DND-41 (cell line): ENCODE measurements around the gene RUNX1.
A peak's percentile ranks its signal among the peaks of the same experiment; 100 is the strongest.

Source experiments
- ATAC-seq: fragments of 200-7000 bp; cut with Tn5 transposase; 3 replicates; pipeline ENCODE4 v1.9.1; 2021; ENCODE audit warnings: low read depth; ENCODE audit not compliant: insufficient read depth
- DNase-seq: peaks from one replicate; pipeline ENCODE4 v3.0.0-alpha.2; 2020
- H2AFZ ChIP-seq: 2 replicates; pipeline ENCODE4 v1.6.0; 2012; ENCODE audit warnings: low read depth, low read length
- H3K27ac ChIP-seq: 2 replicates; pipeline ENCODE4 v1.5.1; 2012; ENCODE audit warnings: low read length, inconsistent platforms
- H3K27me3 ChIP-seq: fragments of 200-600 bp; sonication (generic); 2 replicates; pipeline ENCODE4 v1.6.0; 2012; ENCODE audit warnings: low read length, mild to moderate bottlenecking, inconsistent platforms; ENCODE audit not compliant: insufficient read depth, poor library complexity
- H3K36me3 ChIP-seq: 2 replicates; pipeline ENCODE4 v1.5.1; 2012; ENCODE audit warnings: low read length, inconsistent platforms; ENCODE audit not compliant: insufficient read depth
- H3K4me1 ChIP-seq: 2 replicates; pipeline ENCODE4 v1.5.1; 2012; ENCODE audit warnings: mild to moderate bottlenecking, low read length; ENCODE audit not compliant: insufficient read depth
- H3K4me2 ChIP-seq: 2 replicates; pipeline ENCODE4 v1.6.0; 2012; ENCODE audit warnings: mild to moderate bottlenecking, moderate library complexity, low read length, inconsistent platforms; ENCODE audit not compliant: insufficient read depth
- H3K4me3 ChIP-seq, 2 experiments: fragments of 200-600 bp in 1 of 2; shearing (Covaris generic) in 1 of 2; 2 replicates each; pipeline ENCODE4 v1.5.1; 2012 to 2016; ENCODE audit warnings: inconsistent platforms in 2 of 2, low read length in 2 of 2, mild to moderate bottlenecking in 2 of 2, low read depth in 1 of 2, moderate library complexity in 1 of 2
- H3K79me2 ChIP-seq: 2 replicates; pipeline ENCODE4 v1.6.0; 2012; ENCODE audit warnings: low read length, inconsistent platforms; ENCODE audit not compliant: insufficient read depth
- H3K9ac ChIP-seq: 2 replicates; pipeline ENCODE4 v1.6.0; 2012; ENCODE audit warnings: low read depth, mild to moderate bottlenecking, inconsistent platforms, low read length, moderate library complexity
- H3K9me3 ChIP-seq: 2 replicates; pipeline ENCODE4 v1.5.1; 2012; ENCODE audit warnings: low read length, moderate library complexity, mild to moderate bottlenecking, inconsistent platforms; ENCODE audit not compliant: insufficient read depth, severe bottlenecking
- H4K20me1 ChIP-seq: 2 replicates; pipeline ENCODE4 v1.6.0; 2012; ENCODE audit warnings: low read length; ENCODE audit not compliant: insufficient read depth
- CTCF ChIP-seq: IDR thresholded peaks from 2 replicates; pipeline ENCODE4 v1.5.1; 2012; ENCODE audit warnings: borderline replicate concordance, low read length, moderate library complexity, mild to moderate bottlenecking; ENCODE audit not compliant: poor library complexity, severe bottlenecking; ENCODE audit errors: extremely low read depth
- EZH2 ChIP-seq: IDR thresholded peaks from 3 replicates; pipeline ENCODE4 v1.6.1; 2012; ENCODE audit warnings: borderline replicate concordance, low read depth, mild to moderate bottlenecking, moderate library complexity, low read length, inconsistent platforms; ENCODE audit not compliant: severe bottlenecking

The RUNX1 gene

GRCh38 chr21:34960687-34961086 is 88.4 kb downstream of the RUNX1 start:
- H3K36me3 ChIP-seq = peaks cover 68% of the 10 kb centered on the region
- no peaks in the 10 kb centered on the region for H3K9me3 ChIP-seq
- H3K4me3 ChIP-seq = no peak overlapping the region
- no peak for TF ChIP-seq EZH2
- no peak for TF ChIP-seq CTCF
- ATAC-seq (no peak), DNase-seq (no peak)
- H3K27me3 ChIP-seq = no peaks in the 10 kb centered on the region
- H3K27ac ChIP-seq = peak overlapping the region; percentile 42; the same call in 1 of the 2 replicates
- peaks cover 91% of the 10 kb centered on the region for H3K79me2 ChIP-seq
- peaks cover 50% of the 10 kb centered on the region for H3K4me1 ChIP-seq
- no peak overlapping the region for H3K4me2 ChIP-seq
- peaks cover 65% of the 10 kb centered on the region for H4K20me1 ChIP-seq
- H3K9ac ChIP-seq = no peak overlapping the region
- H2AFZ ChIP-seq = no peak overlapping the region

- Histone ChIP-seq H3K4me2 (no peak overlapping the region), H3K27me3 (no peaks in the 10 kb centered on the region), H3K4me3 (no peak overlapping the region), H4K20me1 (peaks cover 63% of the 10 kb centered on the region), H3K36me3 (peaks cover 63% of the 10 kb centered on the region), H3K9me3 (no peaks in the 10 kb centered on the region), H2AFZ (no peak overlapping the region), H3K9ac (no peak overlapping the region), H3K4me1 (peaks cover 52% of the 10 kb centered on the region), H3K79me2 (peaks cover 91% of the 10 kb centered on the region), H3K27ac (peak overlapping the region; percentile 42)
- TF ChIP-seq CTCF = no peak
- no peak for TF ChIP-seq EZH2
- ATAC-seq (no peak), DNase-seq (no peak)
Measured at GRCh38 chr21:34959607-34960006, 89.5 kb downstream of the RUNX1 start.

- no peak overlapping the region for H3K9ac ChIP-seq
- no peaks in the 10 kb centered on the region for H3K27me3 ChIP-seq
- TF ChIP-seq EZH2 = no peak
- no peak for TF ChIP-seq CTCF
- peak overlapping the region; percentile 4; the same call in 1 of the 2 replicates for H3K27ac ChIP-seq
- no peak for DNase-seq
- peak; percentile 59 for ATAC-seq
- H3K4me3 ChIP-seq = no peak overlapping the region
- H2AFZ ChIP-seq = no peak overlapping the region
- H3K79me2 ChIP-seq = peaks cover 93% of the 10 kb centered on the region
- no peaks in the 10 kb centered on the region for H3K9me3 ChIP-seq
- peaks cover 55% of the 10 kb centered on the region for H3K4me1 ChIP-seq
- peaks cover 52% of the 10 kb centered on the region for H3K36me3 ChIP-seq
- peaks cover 60% of the 10 kb centered on the region for H4K20me1 ChIP-seq
- H3K4me2 ChIP-seq = no peak overlapping the region
Measured at GRCh38 chr21:34958040-34958439, 91.1 kb downstream of the RUNX1 start.
